Body of pancreas (tissue), 4 donors: ENCODE results near the gene CCDC8.

Source experiments
- CTCF ChIP-seq, 7 experiments: fragments of 450-650 bp in 4 of 7; fragments of 200-600 bp in 3 of 7; sonication (generic) in 3 of 7; IDR thresholded peaks; one replicate each; pipeline ENCODE4 v1.5.1; 2016 to 2019; ENCODE audit warnings: antibody characterized with exemption in 7 of 7
- POLR2A ChIP-seq, 3 donors: fragments of 450-650 bp; IDR thresholded peaks; one replicate each; pipeline ENCODE4 v1.6.1; 2016; ENCODE audit warnings: antibody characterized with exemption in 3 of 3, mild to moderate bottlenecking in 2 of 3

GRCh38 chr19:46383846-46384245 lies 29.5 kb downstream of the CCDC8 start:
- TF ChIP-seq CTCF (IDR thresholded peaks at IDR 0.05) (no peak), POLR2A (IDR thresholded peaks at IDR 0.05) (no peak)
